SK-N-SH (cell line): ENCODE measurements around the gene MORN5. TPM values are rescaled to one million over a fixed set of nuclear protein-coding genes. Genes with fewer than 3 reads are reported as not detected.
A peak's percentile ranks its signal among the peaks of the same experiment; 100 is the strongest.

Experiments used
- CTCF ChIA-PET: fragments of 300-600, 350-600 bp; formaldehyde crosslinking; extraction: SDS; loops from one replicate; lab custom pipeline; 2021; lab: Yijun Ruan, JAX
- POLR2A ChIA-PET: fragments of 350-600 bp; sonication (Branson Sonifier 250); formaldehyde crosslinking; extraction: SDS; loops from one replicate; lab custom pipeline; 2020; ENCODE audit warnings: antibody characterized with exemption, inconsistent platforms; lab: Yijun Ruan, JAX
- DNase-seq: peaks from one replicate; pipeline ENCODE4 v3.0.0; 2012
- H2AFZ ChIP-seq: fragments of 200-600 bp; sonication (generic); 2 replicates; pipeline ENCODE4 v1.8.1; 2016; ENCODE audit warnings: antibody characterized with exemption, mild to moderate bottlenecking, low read depth
- H3F3A ChIP-seq: fragments of 200-600 bp; sonication (generic); replicated peaks from 2 replicates; pipeline ENCODE3; 2016; ENCODE audit warnings: antibody characterized with exemption, mild to moderate bottlenecking; ENCODE audit not compliant: insufficient read depth
- H3K27ac ChIP-seq, 2 experiments: fragments of 200-500 bp in 1 of 2; fragments of 200-600 bp in 1 of 2; sonication (Bioruptor generic) in 1 of 2; sonication (generic), shearing (Covaris generic) in 1 of 2; 2 replicates each; pipeline versions ENCODE4 v1.5.1 to v1.6.1; 2014 to 2016; ENCODE audit warnings: low read depth in 2 of 2, inconsistent platforms in 1 of 2, low read length in 1 of 2, mild to moderate bottlenecking in 1 of 2, mixed read lengths in 1 of 2
- H3K27me3 ChIP-seq: fragments of 200-600 bp; sonication (generic), shearing (Covaris generic); 2 replicates; pipeline ENCODE4 v1.6.1; 2016; ENCODE audit warnings: mixed run types; ENCODE audit not compliant: insufficient read depth
- H3K36me3 ChIP-seq, 2 experiments: fragments of 200-500 bp in 1 of 2; fragments of 200-600 bp in 1 of 2; sonication (Bioruptor generic) in 1 of 2; sonication (generic) in 1 of 2; replicated peaks in 1 of 2; 2 replicates each; pipeline versions ENCODE3 to v1.5.1; 2014 to 2016; ENCODE audit warnings: low read length in 1 of 2, mild to moderate bottlenecking in 1 of 2; ENCODE audit not compliant: insufficient read depth in 2 of 2, control insufficient read depth in 1 of 2
- H3K4me1 ChIP-seq, 2 experiments: fragments of 200-500 bp in 1 of 2; fragments of 200-600 bp in 1 of 2; sonication (Bioruptor generic) in 1 of 2; sonication (generic), shearing (Covaris generic) in 1 of 2; 2 replicates each; pipeline versions ENCODE4 v1.5.1 to v1.6.1; 2014 to 2016; ENCODE audit warnings: low read depth in 1 of 2, low read length in 1 of 2, mixed run types in 1 of 2; ENCODE audit not compliant: insufficient read depth in 2 of 2, control insufficient read depth in 1 of 2
- H3K4me2 ChIP-seq: fragments of 200-600 bp; sonication (generic), shearing (Covaris generic); 2 replicates; pipeline ENCODE4 v1.6.1; 2017; ENCODE audit warnings: mixed run types
- H3K4me3 ChIP-seq, 2 experiments: fragments of 200-500 bp in 1 of 2; fragments of 200-600 bp in 1 of 2; sonication (Bioruptor generic) in 1 of 2; sonication (generic), shearing (Covaris generic) in 1 of 2; 2 replicates each; pipeline versions ENCODE4 v1.5.1 to v1.8.1; 2014 to 2016; ENCODE audit warnings: low read depth in 2 of 2, inconsistent platforms in 1 of 2, low read length in 1 of 2, mild to moderate bottlenecking in 1 of 2, mixed read lengths in 1 of 2, moderate library complexity in 1 of 2
- H3K79me2 ChIP-seq: fragments of 200-600 bp; sonication (generic); 2 replicates; pipeline ENCODE4 v1.8.1; 2017; ENCODE audit warnings: mild to moderate bottlenecking; ENCODE audit not compliant: insufficient read depth
- H3K9ac ChIP-seq: fragments of 200-600 bp; sonication (generic); 2 replicates; pipeline ENCODE4 v1.6.1; 2017; ENCODE audit warnings: mixed run types
- H3K9me2 ChIP-seq: fragments of 200-600 bp; sonication (generic); 2 replicates; pipeline ENCODE4 v1.6.1; 2017; ENCODE audit warnings: mixed run types
- H3K9me3 ChIP-seq: fragments of 200-600 bp; sonication (generic); 2 replicates; pipeline ENCODE4 v1.6.1; 2017; ENCODE audit warnings: mixed run types, mild to moderate bottlenecking, moderate library complexity
- H4K20me1 ChIP-seq: fragments of 200-600 bp; sonication (generic); 2 replicates; pipeline ENCODE4 v1.6.1; 2017; ENCODE audit warnings: mild to moderate bottlenecking, mixed run types; ENCODE audit not compliant: insufficient read depth
- CHD2 ChIP-seq: fragments of 150-350 bp; IDR thresholded peaks from 2 replicates; pipeline ENCODE4 v1.6.1; 2018; ENCODE audit warnings: low read length; ENCODE audit not compliant: partially characterized antibody
- CTCF ChIP-seq: fragments of 200-600 bp; sonication (generic); IDR thresholded peaks from 2 replicates; pipeline ENCODE4 v1.6.1; 2017; ENCODE audit warnings: antibody characterized with exemption, mild to moderate bottlenecking, moderate library complexity
- ELF1 ChIP-seq: IDR thresholded peaks from 2 replicates; pipeline ENCODE4 v1.4.0; 2012
- FOXM1 ChIP-seq: IDR thresholded peaks from 2 replicates; pipeline ENCODE4 v1.4.0; 2012; ENCODE audit warnings: low read depth, mild to moderate bottlenecking
- GABPA ChIP-seq: IDR thresholded peaks from 2 replicates; pipeline ENCODE4 v1.4.0; 2012; ENCODE audit warnings: low read depth, mild to moderate bottlenecking
- MAX ChIP-seq: IDR thresholded peaks from 2 replicates; pipeline ENCODE4 v1.4.0; 2012; ENCODE audit warnings: low read depth
- MXI1 ChIP-seq: IDR thresholded peaks from 2 replicates; pipeline ENCODE4 v1.6.1; 2012; ENCODE audit warnings: mild to moderate bottlenecking, low read depth, low read length, improper control_type of control experiment
- POLR2AphosphoS5 ChIP-seq: IDR thresholded peaks from 2 replicates; pipeline ENCODE4 v1.6.1; 2012; ENCODE audit warnings: low read depth, low read length
- RAD21 ChIP-seq: IDR thresholded peaks from 2 replicates; pipeline ENCODE4 v1.6.1; 2012; ENCODE audit warnings: mild to moderate bottlenecking, low read length
- RCOR1 ChIP-seq: fragments of 150-350 bp; IDR thresholded peaks from 2 replicates; pipeline ENCODE4 v1.6.1; 2017; ENCODE audit warnings: antibody characterized with exemption, low read length
- RFX5 ChIP-seq: IDR thresholded peaks from 2 replicates; pipeline ENCODE4 v1.6.1; 2012; ENCODE audit warnings: mild to moderate bottlenecking, improper control_type of control experiment, low read length
- SMC3 ChIP-seq: IDR thresholded peaks from 2 replicates; pipeline ENCODE4 v1.6.1; 2012; ENCODE audit warnings: low read depth, low read length, improper control_type of control experiment
- TCF12 ChIP-seq: IDR thresholded peaks from 2 replicates; pipeline ENCODE4 v1.4.0; 2012
- YY1 ChIP-seq: IDR thresholded peaks from 2 replicates; pipeline ENCODE4 v1.4.0; 2012; ENCODE audit warnings: low read depth, mild to moderate bottlenecking
- WGBS: methylation state at CpG from one replicate; pipeline ENCODE4 v1.1.6; 2017; ENCODE audit warnings: low lambda C conversion rate; 5-methylcytosine and 5-hydroxymethylcytosine counted together
- polyA plus RNA-seq, 3 experiments: library from polyadenylated mRNA; depleted of rRNA; stranded (reverse); fragments of >200 nt; gene quantifications; 2 replicates each; pipeline ENCODE4 v1.2.3, GENCODE V29; 2012

MORN5 gene
- polyA plus RNA-seq, 1 of the 3 experiments (the other 2 are of a cell fraction), result not detected

GRCh38 chr9:122122903-122123632, 36.6 kb upstream of the MORN5 start:
- H4K20me1 ChIP-seq, result no peaks in the 10 kb centered on the region
- no peak overlapping the region for H3K27ac ChIP-seq
- no peaks in the 10 kb centered on the region for H3K9me2 ChIP-seq
- no peak overlapping the region for H3K4me2 ChIP-seq
- H3K36me3 ChIP-seq, result no peaks in the 10 kb centered on the region
- ChIA-PET CTCF (interaction anchor here (0.6 to 15.3 kb wide), 41 partner anchors 7 to 681 kb away, joined by 3 to 528 read pairs (median 5); partner anchors contain the start of genes MORN5, NDUFA8, PTGS1 and TTLL11), POLR2A (no interaction called here)
- no peak overlapping the region for H3K9ac ChIP-seq
- 30% methylated on average over 9 of the region's 13 CpGs for WGBS
- DNase-seq, result peak; percentile 88
- peaks cover 6 to 8% of the 10 kb centered on the region in 2 experiments; a peak in 2 of 4 replicates for H3K4me1 ChIP-seq
- H2AFZ ChIP-seq, result 0 out of 2 replicates have a peak overlapping the region, but pooled peaks have one; percentile 29
- no peaks in the 10 kb centered on the region for H3K9me3 ChIP-seq
- no peaks in the 10 kb centered on the region for H3F3A ChIP-seq
- peak overlapping the region in 1 of 2 experiments; percentile 58; a peak in 1 of 4 replicates for H3K4me3 ChIP-seq
- peak; percentile 23; the same call in 1 of the 2 replicates for TF ChIP-seq MAX
- peak; percentile 47; the same call in 1 of the 2 replicates for TF ChIP-seq RCOR1
- TF ChIP-seq CHD2, result no peak
- TF ChIP-seq RAD21, result peak; percentile 81
- TF ChIP-seq CTCF, result peak; percentile 98
- peak; percentile 98 for TF ChIP-seq SMC3
- no peaks in the 10 kb centered on the region for H3K79me2 ChIP-seq
- no peaks in the 10 kb centered on the region for H3K27me3 ChIP-seq

GRCh38 chr9:122124048-122124447, 35.7 kb upstream of the MORN5 start:
- 42% methylated on average over 1 of the region's 1 CpG for WGBS

More at GRCh38 chr9:122124048-122124447, 35.7 kb upstream of the MORN5 start:
- Histone ChIP-seq H3K9me2 (no peaks in the 10 kb centered on the region), H4K20me1 (no peaks in the 10 kb centered on the region)
- TF ChIP-seq POLR2AphosphoS5 (no peak), YY1 (no peak), RAD21 (no peak), RFX5 (no peak), SMC3 (no peak), FOXM1 (no peak), GABPA (no peak), TCF12 (no peak), ELF1 (no peak), CHD2 (no peak), RCOR1 (no peak), MXI1 (no peak)
- TF ChIP-seq, all 33 proteins: peak for 0
- Histone ChIP-seq H3K36me3 (no peaks in the 10 kb centered on the region), H3K27me3 (no peaks in the 10 kb centered on the region), H3K9ac (no peak overlapping the region), H3K79me2 (no peaks in the 10 kb centered on the region), H3K27ac (no peak overlapping the region), H3K9me3 (no peaks in the 10 kb centered on the region), H3K4me2 (no peak overlapping the region), H3F3A (no peaks in the 10 kb centered on the region), H3K4me1 (peaks cover 6 to 8% of the 10 kb centered on the region in 2 experiments; a peak in 2 of 4 replicates), H2AFZ (no peak overlapping the region), H3K4me3 (no peak overlapping the region)
- POLR2A ChIA-PET, result no interaction called here
- DNase-seq, result no peak
- CTCF ChIA-PET, result interaction anchor here (0.8 to 15.3 kb wide), 38 partner anchors 8 to 686 kb away, joined by 3 to 528 read pairs (median 6); partner anchors contain the start of genes MORN5, MRRF, NDUFA8 and PTGS1
